Sigmoid colon (tissue), 4 donors: Measurements from ENCODE around the gene ESR1.

Source experiments
- CTCF ChIP-seq, 4 experiments: fragments of 450-650 bp in 3 of 4; fragments of 200-600 bp in 1 of 4; IDR thresholded peaks; one replicate each; pipeline ENCODE4 v1.5.1; 2016 to 2019; ENCODE audit warnings: antibody characterized with exemption in 4 of 4, mild to moderate bottlenecking in 3 of 4, moderate library complexity in 2 of 4
- EP300 ChIP-seq, 4 donors: sonication (generic); formaldehyde crosslinking; IDR thresholded peaks; one replicate each; pipeline ENCODE4 v1.6.1; 2017; ENCODE audit warnings: antibody characterized with exemption in 4 of 4
- POLR2A ChIP-seq, 2 donors: fragments of 450-650 bp; IDR thresholded peaks; one replicate each; pipeline ENCODE4 v1.6.1; 2016; ENCODE audit warnings: antibody characterized with exemption in 2 of 2, mild to moderate bottlenecking in 2 of 2, moderate library complexity in 2 of 2
- POLR2AphosphoS5 ChIP-seq, 4 donors: sonication (generic); formaldehyde crosslinking; IDR thresholded peaks; one replicate each; pipeline ENCODE4 v1.6.1; 2017; ENCODE audit warnings: antibody characterized with exemption in 4 of 4

- no peak for TF ChIP-seq CTCF (IDR thresholded peaks at IDR 0.05)
- no peak for TF ChIP-seq POLR2AphosphoS5 (IDR thresholded peaks at IDR 0.05)
- no peak for TF ChIP-seq POLR2A (IDR thresholded peaks at IDR 0.05)
- no peak for TF ChIP-seq EP300 (IDR thresholded peaks at IDR 0.05)
These were observed 191.3 kb downstream of the ESR1 start for GRCh38 chr6:151998784-151999183.
